GM18508 (cell line): ENCODE data around the gene PRDM16.

Experiments
- ATAC-seq: cut with Tn5 transposase; IDR thresholded peaks from one replicate; pipeline ENCODE4 v1.9.1; 2021; ENCODE audit warnings: moderate number of reproducible peaks; ENCODE audit not compliant: insufficient read depth, unreplicated experiment

Gene PRDM16

GRCh38 chr1:3244025-3244926, 175.3 kb downstream of the PRDM16 start:
- ATAC-seq, result no peak

GRCh38 chr1:3244927-3245315, 175.9 kb downstream of the PRDM16 start:
- no peak for ATAC-seq

- ATAC-seq, result no peak
These were observed 176.3 kb downstream of the PRDM16 start for GRCh38 chr1:3245344-3245743.

DNA sequence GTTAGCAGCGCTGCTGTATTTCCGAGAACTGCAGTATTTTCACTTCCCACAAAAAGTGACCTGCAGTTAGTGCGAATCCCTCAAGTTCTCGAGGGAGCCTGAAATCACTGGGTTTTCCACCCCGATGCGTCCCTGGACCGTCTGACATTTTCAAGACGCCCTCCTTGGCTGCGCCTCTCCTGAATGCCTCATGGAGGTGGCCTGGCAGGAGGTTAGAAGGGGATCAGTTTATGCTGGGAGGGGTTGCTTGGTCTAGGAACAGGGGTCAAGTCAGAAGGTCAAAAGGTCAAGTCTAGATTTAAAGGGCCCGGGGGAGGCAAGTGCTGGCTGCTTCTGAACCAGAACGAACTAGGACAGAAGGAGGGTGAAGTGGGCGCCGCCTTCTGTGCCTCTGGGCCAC, 176.8 kb downstream of the PRDM16 start:
- ATAC-seq, result no peak

- no peak for ATAC-seq
These were observed 177.2 kb downstream of the PRDM16 start for GRCh38 chr1:3246251-3246650.

- no peak for ATAC-seq
These were observed 178.6 kb downstream of the PRDM16 start for GRCh38 chr1:3247521-3248121.

- no peak for ATAC-seq
These were observed 179.4 kb downstream of the PRDM16 start for GRCh38 chr1:3248155-3249141.

- no peak for ATAC-seq
These were observed 180.2 kb downstream of the PRDM16 start for GRCh38 chr1:3249231-3249630.

DNA sequence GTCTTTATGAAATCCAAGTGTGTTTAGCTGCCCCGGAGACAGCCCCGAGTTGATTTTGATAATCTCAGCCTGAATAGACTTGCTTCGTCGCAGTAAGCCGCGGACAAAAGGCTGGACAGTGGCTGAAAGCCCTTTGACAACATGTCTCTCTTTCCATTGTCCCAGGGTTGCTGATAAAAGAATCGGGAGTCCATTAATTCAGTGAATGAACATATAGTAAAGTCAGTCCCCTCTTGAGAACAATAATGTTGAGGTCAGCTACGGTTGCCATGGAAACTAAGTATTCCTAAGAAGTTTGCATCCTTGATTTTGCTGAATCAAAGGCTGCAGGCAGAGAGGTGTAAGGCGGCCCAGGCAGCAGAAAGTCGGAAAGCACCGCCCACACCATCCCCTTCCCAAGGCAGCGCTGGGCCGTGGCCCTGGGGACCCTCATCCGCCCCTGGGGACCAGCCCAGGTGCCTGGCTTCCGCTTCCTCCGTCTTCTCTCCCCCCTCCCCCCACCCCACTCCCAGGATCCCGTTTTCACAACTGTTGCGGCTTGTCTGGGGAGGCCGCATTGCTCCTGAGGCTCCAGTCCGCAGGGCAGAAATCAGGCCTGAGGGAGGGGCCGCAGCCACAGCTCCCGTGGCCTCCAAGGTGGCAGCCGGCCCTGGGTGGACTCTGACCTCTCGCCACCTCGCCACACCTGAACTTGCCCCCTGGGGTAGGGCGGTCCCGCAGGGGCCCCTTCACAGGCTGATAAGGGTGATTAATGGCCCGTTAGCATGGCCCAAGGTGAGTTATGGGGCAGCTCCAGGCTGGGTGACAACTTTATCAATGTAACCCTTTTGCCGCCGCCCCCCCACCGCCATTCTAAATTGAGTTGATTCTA, 180.9 kb downstream of the PRDM16 start:
- no peak for ATAC-seq

DNA sequence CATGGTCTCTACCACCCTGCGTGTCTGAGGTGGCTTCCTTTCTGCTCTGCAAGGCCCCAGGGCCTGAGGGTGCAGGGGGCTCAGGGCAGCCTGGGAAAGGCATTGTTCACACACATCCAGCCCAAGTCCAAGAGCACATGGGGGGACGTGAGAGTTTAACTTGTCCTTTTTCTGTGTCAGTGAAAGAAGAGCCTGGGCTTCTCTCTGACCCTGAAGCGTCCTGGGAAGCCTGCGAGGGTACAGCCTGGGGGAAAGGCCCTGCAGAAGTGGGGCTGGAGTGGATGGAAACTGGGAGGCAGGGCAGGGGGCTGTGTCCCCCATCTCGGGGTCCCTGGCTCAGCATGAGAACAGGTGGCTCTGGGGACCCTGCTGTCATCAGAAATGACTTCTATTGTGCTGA, 181.6 kb downstream of the PRDM16 start:
- ATAC-seq, result no peak

DNA sequence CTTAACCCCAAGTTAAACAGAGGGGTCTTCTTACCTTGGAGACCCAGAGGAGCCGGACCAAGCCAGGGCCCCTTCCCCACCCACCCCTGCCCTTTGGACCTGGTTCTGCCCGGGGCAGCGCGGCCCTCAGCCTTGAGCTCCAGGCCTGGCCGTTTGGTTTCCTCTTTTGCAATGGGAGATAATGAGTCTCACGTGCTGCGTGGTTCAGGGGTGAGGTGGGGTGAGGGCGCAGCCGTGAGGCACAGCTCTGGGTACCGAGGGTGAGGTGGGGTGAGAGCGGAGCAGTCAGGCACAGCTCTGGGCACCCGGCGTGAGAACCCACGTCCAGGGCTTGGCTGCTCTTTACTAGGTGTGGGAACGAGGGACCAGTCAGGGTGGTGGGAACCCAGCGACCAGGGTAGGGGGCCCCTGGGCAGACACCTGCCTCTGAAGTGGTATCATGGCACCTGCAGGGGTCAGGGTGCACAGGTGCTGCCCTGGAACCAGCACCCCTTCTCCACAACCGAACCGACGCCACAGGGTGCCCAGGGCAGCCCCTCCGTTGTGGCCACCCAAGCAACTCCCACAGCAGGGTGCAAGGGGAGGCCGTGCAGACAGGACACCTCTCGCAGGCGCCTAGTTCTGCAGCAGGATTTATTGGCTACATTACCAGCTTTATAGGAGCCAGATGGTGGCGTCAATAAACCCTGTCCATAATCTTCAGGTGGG, 182.2 kb downstream of the PRDM16 start:
- ATAC-seq, result no peak

DNA sequence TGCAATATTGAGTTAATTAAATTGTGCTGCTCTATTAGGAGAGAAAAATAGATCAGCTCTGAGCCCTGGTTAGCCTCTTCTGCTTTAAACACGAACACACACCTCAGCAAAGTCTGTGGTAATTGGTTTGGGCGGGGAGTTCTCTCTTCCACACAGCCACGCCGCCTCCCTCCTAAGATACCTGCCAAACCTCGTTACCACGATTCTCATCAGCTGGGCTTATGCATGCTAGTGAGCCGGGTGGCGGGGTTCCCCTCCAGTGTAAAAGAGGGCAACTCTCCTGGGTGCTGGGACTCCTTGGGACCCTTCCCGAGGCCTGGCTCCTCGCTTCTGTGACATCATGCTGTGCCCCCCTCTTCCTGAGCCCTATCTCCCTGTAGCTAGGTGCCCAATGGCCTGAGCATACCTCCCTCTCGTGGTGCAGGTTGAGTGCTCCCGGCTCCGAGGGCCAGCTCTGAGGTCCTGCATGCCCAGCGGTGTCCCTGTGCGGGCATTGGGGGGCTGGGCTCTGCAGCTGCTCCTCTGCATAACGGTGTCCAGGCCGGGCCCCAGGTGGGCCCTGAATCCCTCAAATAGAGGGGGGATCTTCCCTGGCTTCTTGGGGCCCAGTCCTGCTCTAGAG, 182.9 kb downstream of the PRDM16 start:
- no peak for ATAC-seq

DNA sequence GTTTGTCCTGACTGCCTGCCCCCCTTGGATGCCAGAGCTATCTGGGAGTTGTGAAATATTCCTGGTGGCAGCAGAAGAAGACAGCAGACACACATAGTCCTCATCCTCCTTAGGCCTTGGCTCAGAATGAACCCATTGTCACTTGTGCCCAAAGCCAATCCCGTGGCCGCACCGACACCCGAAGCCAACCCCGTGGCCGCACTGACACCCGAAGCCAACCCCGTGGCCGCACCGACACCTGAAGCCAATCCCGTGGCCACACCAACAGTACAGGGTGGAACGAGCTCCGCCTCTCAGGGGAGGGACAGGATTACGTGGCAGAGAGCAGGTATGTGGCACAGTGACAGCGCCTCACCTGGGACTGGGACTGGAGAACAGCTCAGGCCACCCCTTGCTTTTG, 186.7 kb downstream of the PRDM16 start:
- no peak for ATAC-seq

DNA sequence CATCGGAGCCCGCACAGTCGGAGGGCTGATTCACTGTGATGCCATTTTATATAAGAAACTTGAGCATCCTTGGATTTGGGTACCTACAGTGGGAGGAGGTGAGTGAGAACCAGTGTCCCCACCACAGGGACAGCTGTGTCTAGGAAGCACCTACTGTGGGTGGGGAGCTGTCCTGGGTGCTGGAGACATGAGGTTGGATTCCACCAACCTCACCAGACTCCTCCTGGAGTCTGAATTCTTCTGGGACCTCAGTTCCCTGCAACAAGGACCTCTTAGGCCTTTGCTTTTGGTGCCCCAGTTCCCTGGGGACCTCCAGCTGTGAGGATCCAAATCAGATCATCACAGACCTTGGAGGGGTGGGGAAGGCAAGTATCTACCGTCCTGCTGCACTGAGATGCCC, 188.8 kb downstream of the PRDM16 start:
- no peak for ATAC-seq

DNA sequence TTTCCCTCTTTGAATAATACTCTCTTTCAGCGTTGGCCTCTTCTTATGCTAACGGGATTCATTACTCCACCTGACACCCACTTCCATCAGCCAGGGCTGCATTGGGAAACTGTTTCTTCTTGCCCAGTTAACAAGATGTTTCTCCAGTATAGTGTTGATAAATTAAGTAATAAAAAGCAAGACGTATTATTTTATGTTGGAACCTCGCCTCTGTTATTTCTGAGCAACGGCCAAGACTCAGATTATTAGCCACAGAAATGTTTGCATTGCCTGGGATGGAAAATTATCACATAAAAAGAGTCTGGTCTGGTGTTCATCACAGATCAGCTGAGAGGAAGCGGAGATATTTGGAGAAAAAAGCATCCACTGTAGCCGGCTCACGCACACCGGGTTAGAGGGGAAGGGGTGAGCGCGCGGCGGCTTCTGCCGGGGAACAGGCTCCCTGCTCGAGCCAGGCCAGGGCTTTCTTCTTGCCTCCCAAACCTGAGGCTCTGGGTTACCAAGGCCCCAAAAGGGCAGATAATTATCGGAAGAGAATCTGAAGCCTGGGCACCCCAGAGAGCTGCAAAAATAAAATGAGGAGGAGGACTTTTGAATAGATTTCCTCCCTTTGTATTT, 189.5 kb downstream of the PRDM16 start:
- ATAC-seq, result no peak

GRCh38 chr1:3259020-3259419, 190.0 kb downstream of the PRDM16 start:
- no peak for ATAC-seq

DNA sequence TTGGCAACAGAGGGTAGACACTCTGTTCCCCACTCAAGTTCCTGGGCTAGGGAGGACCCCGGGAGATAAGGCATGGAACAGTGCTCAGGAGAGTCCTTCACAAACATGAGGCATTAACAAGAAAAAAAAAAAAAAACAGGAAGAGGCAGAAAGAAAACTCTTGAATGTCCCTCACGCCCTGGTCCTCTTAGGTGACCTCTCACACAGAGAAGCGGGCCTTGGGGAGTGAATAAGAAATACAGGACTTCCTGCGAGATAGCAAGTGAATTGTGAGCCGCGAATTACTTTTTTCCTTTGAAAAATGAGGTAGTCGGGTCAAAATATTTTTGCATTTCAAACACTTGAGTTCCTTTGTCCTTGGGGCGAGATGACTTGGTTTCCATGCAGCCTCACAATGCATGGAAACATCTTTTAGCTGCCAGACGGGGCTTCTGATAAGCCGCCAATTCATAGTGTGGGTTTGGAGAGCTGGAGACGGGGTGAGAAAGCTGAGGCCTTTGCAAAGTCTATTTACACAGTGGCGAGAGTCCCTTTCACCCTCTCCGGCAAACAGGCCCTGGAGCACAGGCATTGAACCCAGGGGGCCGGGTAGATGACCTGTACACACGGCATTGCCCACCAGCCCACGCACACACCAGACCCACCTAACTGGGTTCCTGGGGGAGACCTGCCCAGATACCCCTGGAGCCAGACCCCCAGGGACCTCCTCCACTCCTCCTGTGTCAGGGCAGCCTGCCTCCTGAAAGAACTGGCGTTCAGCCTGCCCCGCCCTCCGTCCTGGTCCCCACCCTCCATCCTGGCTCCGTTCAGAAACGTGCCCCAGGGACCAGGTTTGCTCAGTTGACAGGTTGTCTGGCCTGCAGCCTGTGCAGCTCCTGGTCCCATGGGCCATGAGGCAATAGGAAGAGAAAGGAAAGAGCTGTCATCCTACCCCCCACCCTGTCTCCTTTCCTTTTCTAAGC, 192.3 kb downstream of the PRDM16 start:
- no peak for ATAC-seq
